22Rv1 (cell line): ENCODE data around the gene BBS12.

Source experiments
- ZFX ChIP-seq: fragments of 450-650 bp; IDR thresholded peaks from 2 replicates; pipeline ENCODE4 v1.6.1; 2017; ENCODE audit warnings: antibody characterized with exemption, borderline replicate concordance
- TF ChIP-seq, protein P1 (sequence below): fragments of 450-650 bp; IDR thresholded peaks from 2 replicates; pipeline ENCODE4 v1.5.1; 2017; ENCODE audit warnings: mild to moderate bottlenecking

DNA sequence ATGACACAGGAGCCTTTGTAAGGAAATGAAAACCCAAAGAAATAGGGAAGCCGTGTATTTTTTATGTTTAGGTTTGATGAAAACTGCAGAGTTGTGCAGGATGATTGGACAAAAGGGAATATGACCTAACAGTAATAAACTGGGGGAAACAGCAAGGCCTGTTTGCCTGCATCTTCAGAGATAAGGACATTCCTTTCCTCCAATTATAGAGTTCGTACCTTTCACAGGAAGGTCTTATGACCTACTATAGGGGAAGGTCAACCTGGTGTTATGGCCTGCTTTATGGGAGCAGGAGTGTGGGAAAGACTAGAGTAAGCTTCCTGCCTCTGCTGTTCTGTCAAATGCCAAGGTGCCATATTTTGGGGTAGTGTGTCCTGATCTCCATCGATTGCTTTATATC, 42.5 kb downstream of the BBS12 start:
- TF ChIP-seq, protein P1, sequence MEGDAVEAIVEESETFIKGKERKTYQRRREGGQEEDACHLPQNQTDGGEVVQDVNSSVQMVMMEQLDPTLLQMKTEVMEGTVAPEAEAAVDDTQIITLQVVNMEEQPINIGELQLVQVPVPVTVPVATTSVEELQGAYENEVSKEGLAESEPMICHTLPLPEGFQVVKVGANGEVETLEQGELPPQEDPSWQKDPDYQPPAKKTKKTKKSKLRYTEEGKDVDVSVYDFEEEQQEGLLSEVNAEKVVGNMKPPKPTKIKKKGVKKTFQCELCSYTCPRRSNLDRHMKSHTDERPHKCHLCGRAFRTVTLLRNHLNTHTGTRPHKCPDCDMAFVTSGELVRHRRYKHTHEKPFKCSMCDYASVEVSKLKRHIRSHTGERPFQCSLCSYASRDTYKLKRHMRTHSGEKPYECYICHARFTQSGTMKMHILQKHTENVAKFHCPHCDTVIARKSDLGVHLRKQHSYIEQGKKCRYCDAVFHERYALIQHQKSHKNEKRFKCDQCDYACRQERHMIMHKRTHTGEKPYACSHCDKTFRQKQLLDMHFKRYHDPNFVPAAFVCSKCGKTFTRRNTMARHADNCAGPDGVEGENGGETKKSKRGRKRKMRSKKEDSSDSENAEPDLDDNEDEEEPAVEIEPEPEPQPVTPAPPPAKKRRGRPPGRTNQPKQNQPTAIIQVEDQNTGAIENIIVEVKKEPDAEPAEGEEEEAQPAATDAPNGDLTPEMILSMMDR = no peak
- TF ChIP-seq ZFX = no peak
